ENCODE data around the gene TRAF3.

The TRAF3 gene

GRCh38 chr14:102939820-102940561, 162.7 kb downstream of the TRAF3 start:
- DNase-seq (ENCODE audit: low spot score) = no peak

GRCh38 chr14:102940729-102941362, 163.6 kb downstream of the TRAF3 start:
- DNase-seq (ENCODE audit: low spot score) = no peak

GRCh38 chr14:102941419-102942011, 164.3 kb downstream of the TRAF3 start:
- no peak for DNase-seq (ENCODE audit: low spot score)

GRCh38 chr14:102942069-102942468, 164.8 kb downstream of the TRAF3 start:
- DNase-seq (ENCODE audit: low spot score) = no peak

- DNase-seq (ENCODE audit: low spot score) = no peak
Observed at GRCh38 chr14:102943454-102943853, 166.2 kb downstream of the TRAF3 start.

- no peak for DNase-seq (ENCODE audit: low spot score)
Observed at GRCh38 chr14:102943979-102944378, 166.7 kb downstream of the TRAF3 start.

- no peak for DNase-seq (ENCODE audit: low spot score)
Observed at GRCh38 chr14:102944448-102945330, 167.4 kb downstream of the TRAF3 start.

GRCh38 chr14:102945346-102946130, 168.3 kb downstream of the TRAF3 start:
- DNase-seq (ENCODE audit: low spot score) = no peak

GRCh38 chr14:102947321-102948103, 170.3 kb downstream of the TRAF3 start:
- DNase-seq (ENCODE audit: low spot score) = no peak

GRCh38 chr14:102948698-102949061, 171.4 kb downstream of the TRAF3 start:
- no peak for DNase-seq (ENCODE audit: low spot score)

- DNase-seq (ENCODE audit: low spot score) = no peak
Observed at GRCh38 chr14:102949062-102949800, 172.0 kb downstream of the TRAF3 start.

GRCh38 chr14:102949801-102950451, 172.7 kb downstream of the TRAF3 start:
- no peak for DNase-seq (ENCODE audit: low spot score)

- no peak for DNase-seq (ENCODE audit: low spot score)
Observed at GRCh38 chr14:102951034-102951433, 173.8 kb downstream of the TRAF3 start.

- DNase-seq (ENCODE audit: low spot score) = no peak
Observed at GRCh38 chr14:102951799-102952198, 174.6 kb downstream of the TRAF3 start.

GRCh38 chr14:102952276-102952675, 175.0 kb downstream of the TRAF3 start:
- no peak for DNase-seq (ENCODE audit: low spot score)

- DNase-seq (ENCODE audit: low spot score) = no peak
Observed at GRCh38 chr14:102953100-102953499, 175.9 kb downstream of the TRAF3 start.

- DNase-seq (ENCODE audit: low spot score) = no peak
Observed at GRCh38 chr14:102954081-102954789, 177.0 kb downstream of the TRAF3 start.

GRCh38 chr14:102955636-102956408, 178.6 kb downstream of the TRAF3 start:
- no peak for DNase-seq (ENCODE audit: low spot score)

Measured in HuH-7.5 (cell line).